C4-2B (cell line): ENCODE data around the gene LTBP4.

Source experiments
- ZFX ChIP-seq: fragments of 450-650 bp; IDR thresholded peaks from 2 replicates; pipeline ENCODE4 v1.6.1; 2017
- TF ChIP-seq, protein P1 (sequence below): fragments of 450-650 bp; conservative IDR thresholded peaks from 2 replicates; pipeline ENCODE4 v1.5.1; 2017; ENCODE audit warnings: mild to moderate bottlenecking

- TF ChIP-seq, protein P1, sequence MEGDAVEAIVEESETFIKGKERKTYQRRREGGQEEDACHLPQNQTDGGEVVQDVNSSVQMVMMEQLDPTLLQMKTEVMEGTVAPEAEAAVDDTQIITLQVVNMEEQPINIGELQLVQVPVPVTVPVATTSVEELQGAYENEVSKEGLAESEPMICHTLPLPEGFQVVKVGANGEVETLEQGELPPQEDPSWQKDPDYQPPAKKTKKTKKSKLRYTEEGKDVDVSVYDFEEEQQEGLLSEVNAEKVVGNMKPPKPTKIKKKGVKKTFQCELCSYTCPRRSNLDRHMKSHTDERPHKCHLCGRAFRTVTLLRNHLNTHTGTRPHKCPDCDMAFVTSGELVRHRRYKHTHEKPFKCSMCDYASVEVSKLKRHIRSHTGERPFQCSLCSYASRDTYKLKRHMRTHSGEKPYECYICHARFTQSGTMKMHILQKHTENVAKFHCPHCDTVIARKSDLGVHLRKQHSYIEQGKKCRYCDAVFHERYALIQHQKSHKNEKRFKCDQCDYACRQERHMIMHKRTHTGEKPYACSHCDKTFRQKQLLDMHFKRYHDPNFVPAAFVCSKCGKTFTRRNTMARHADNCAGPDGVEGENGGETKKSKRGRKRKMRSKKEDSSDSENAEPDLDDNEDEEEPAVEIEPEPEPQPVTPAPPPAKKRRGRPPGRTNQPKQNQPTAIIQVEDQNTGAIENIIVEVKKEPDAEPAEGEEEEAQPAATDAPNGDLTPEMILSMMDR = no peak
- TF ChIP-seq ZFX = no peak
Measured at GRCh38 chr19:40571005-40571318, 30.2 kb upstream of the LTBP4 start.
